ENCODE measurements around the gene DUS1L.

Gene DUS1L

DNA sequence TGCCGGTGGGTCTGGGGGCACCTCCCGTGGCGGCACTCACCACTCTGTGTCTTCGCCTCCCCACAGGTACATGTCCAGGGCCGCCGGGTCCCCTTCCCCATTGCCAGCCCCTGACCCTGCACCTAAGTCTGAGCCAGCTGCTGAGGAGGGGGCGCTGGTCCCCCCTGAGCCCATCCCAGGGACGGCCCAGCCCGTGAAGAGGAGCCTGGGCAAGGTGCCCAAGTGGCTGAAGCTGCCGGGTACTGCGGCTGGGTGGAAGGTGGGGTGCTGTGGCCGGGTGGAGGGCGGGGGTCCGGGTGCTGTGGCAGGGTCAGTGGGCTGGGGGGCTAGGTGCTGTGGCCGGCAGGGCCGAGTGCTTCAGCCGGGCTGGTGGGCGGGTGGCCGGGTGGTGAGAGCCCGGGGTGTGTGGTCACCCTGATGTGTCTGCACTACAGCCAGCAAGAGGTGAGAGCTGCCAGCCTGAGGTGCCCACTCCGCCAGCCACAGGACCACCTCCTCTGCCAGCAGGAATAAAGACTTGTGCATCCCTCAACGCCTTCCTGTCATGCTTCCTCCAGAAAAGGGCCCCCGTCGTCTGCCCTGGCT lies 48.6 kb downstream of the DUS1L start:
- TF ChIP-seq, protein P1, sequence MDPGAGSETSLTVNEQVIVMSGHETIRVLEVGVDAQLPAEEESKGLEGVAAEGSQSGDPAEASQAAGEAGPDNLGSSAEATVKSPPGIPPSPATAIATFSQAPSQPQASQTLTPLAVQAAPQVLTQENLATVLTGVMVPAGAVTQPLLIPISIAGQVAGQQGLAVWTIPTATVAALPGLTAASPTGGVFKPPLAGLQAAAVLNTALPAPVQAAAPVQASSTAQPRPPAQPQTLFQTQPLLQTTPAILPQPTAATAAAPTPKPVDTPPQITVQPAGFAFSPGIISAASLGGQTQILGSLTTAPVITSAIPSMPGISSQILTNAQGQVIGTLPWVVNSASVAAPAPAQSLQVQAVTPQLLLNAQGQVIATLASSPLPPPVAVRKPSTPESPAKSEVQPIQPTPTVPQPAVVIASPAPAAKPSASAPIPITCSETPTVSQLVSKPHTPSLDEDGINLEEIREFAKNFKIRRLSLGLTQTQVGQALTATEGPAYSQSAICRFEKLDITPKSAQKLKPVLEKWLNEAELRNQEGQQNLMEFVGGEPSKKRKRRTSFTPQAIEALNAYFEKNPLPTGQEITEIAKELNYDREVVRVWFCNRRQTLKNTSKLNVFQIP (CRISPR knock-in tag; IDR thresholded peaks at IDR 0.05; ENCODE audit: borderline replicate concordance, low read depth) = no peak
- TF ChIP-seq CSDC2 (CRISPR knock-in tag; IDR thresholded peaks at IDR 0.05) (no peak), ZNF70 (CRISPR knock-in tag; IDR thresholded peaks at IDR 0.05) (no peak), RARB (CRISPR knock-in tag; IDR thresholded peaks at IDR 0.05) (no peak), GLIS3 (CRISPR knock-in tag; IDR thresholded peaks at IDR 0.05) (no peak), TOX (CRISPR knock-in tag; IDR thresholded peaks at IDR 0.05; ENCODE audit: borderline replicate concordance) (no peak), OSR1 (CRISPR knock-in tag; IDR thresholded peaks at IDR 0.05) (no peak), ZNF565 (CRISPR knock-in tag; conservative IDR thresholded peaks at IDR 0.05; ENCODE audit: low read depth) (no peak), TCF4 (CRISPR knock-in tag; IDR thresholded peaks at IDR 0.05; ENCODE audit: borderline replicate concordance) (no peak), ZFP3 (CRISPR knock-in tag; IDR thresholded peaks at IDR 0.05) (no peak), ZNF8 (CRISPR knock-in tag; IDR thresholded peaks at IDR 0.05) (no peak), ESRRG (CRISPR knock-in tag; IDR thresholded peaks at IDR 0.05) (no peak), PPARA (CRISPR knock-in tag; IDR thresholded peaks at IDR 0.05; ENCODE audit: borderline replicate concordance) (no peak), BACH2 (CRISPR knock-in tag; IDR thresholded peaks at IDR 0.05; ENCODE audit: borderline replicate concordance) (no peak)
- TF ChIP-seq, protein P2, sequence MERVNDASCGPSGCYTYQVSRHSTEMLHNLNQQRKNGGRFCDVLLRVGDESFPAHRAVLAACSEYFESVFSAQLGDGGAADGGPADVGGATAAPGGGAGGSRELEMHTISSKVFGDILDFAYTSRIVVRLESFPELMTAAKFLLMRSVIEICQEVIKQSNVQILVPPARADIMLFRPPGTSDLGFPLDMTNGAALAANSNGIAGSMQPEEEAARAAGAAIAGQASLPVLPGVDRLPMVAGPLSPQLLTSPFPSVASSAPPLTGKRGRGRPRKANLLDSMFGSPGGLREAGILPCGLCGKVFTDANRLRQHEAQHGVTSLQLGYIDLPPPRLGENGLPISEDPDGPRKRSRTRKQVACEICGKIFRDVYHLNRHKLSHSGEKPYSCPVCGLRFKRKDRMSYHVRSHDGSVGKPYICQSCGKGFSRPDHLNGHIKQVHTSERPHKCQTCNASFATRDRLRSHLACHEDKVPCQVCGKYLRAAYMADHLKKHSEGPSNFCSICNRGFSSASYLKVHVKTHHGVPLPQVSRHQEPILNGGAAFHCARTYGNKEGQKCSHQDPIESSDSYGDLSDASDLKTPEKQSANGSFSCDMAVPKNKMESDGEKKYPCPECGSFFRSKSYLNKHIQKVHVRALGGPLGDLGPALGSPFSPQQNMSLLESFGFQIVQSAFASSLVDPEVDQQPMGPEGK (CRISPR knock-in tag; IDR thresholded peaks at IDR 0.05; ENCODE audit: borderline replicate concordance) = no peak
- TF ChIP-seq, protein P3, sequence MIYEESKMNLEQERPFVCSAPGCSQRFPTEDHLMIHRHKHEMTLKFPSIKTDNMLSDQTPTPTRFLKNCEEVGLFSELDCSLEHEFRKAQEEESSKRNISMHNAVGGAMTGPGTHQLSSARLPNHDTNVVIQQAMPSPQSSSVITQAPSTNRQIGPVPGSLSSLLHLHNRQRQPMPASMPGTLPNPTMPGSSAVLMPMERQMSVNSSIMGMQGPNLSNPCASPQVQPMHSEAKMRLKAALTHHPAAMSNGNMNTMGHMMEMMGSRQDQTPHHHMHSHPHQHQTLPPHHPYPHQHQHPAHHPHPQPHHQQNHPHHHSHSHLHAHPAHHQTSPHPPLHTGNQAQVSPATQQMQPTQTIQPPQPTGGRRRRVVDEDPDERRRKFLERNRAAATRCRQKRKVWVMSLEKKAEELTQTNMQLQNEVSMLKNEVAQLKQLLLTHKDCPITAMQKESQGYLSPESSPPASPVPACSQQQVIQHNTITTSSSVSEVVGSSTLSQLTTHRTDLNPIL (CRISPR knock-in tag; IDR thresholded peaks at IDR 0.05; ENCODE audit: low read depth) = no peak
- TF ChIP-seq, protein P4, sequence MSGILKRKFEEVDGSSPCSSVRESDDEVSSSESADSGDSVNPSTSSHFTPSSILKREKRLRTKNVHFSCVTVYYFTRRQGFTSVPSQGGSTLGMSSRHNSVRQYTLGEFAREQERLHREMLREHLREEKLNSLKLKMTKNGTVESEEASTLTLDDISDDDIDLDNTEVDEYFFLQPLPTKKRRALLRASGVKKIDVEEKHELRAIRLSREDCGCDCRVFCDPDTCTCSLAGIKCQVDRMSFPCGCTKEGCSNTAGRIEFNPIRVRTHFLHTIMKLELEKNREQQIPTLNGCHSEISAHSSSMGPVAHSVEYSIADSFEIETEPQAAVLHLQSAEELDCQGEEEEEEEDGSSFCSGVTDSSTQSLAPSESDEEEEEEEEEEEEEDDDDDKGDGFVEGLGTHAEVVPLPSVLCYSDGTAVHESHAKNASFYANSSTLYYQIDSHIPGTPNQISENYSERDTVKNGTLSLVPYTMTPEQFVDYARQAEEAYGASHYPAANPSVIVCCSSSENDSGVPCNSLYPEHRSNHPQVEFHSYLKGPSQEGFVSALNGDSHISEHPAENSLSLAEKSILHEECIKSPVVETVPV (CRISPR knock-in tag; IDR thresholded peaks at IDR 0.05) = no peak
- ATAC-seq = no peak

DNA sequence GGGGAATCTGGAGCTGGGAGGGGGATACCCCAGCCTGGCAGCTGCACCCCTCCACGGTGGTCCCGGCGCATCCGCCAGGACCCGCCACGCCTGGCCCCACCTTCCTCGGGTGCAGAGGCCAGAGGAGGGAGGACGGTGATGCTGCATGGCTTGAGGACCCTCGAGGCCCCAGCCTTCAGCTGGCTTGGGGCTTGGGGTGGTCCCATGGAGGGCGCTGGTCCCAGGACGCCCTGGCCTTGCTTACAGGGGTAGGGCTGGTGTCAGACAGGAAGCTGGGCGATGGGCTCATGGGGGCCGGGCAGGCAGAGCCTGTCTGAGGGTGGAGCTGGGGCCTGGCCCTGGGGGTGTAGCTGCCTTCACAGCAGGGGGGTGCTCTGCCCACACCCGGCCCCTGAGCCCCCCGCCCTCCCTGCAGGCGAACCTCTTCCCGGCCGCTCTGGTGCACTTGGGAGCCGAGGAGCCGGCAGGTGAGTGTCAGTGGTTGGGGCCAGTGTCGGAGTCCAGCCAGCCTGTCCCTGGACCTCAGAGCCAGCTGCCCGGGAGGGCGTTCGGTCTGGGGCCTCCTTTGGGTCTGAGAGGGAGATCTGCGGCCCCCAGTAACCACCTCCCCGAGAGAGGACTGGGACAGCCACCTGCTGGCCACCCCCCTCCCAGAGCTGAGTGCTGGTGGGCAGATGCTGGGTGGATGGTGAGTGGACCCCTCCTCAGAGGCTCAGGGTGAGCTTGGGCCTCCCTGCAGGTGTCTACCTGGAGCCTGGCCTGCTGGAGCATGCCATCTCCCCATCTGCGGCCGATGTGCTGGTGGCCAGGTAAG lies 49.3 kb downstream of the DUS1L start:
- TF ChIP-seq ZNF70 (CRISPR knock-in tag; IDR thresholded peaks at IDR 0.05) = no peak
- TF ChIP-seq ZNF8 (CRISPR knock-in tag; IDR thresholded peaks at IDR 0.05) = no peak
- TF ChIP-seq ISL1 (CRISPR knock-in tag; IDR thresholded peaks at IDR 0.05) = no peak
- no peak for TF ChIP-seq OSR1 (CRISPR knock-in tag; IDR thresholded peaks at IDR 0.05)
- no peak for TF ChIP-seq ARNTL (CRISPR knock-in tag; IDR thresholded peaks at IDR 0.05; ENCODE audit: borderline replicate concordance, low read depth)
- TF ChIP-seq ZFP30 (CRISPR knock-in tag; IDR thresholded peaks at IDR 0.05) = no peak
- no peak for TF ChIP-seq BACH2 (CRISPR knock-in tag; IDR thresholded peaks at IDR 0.05; ENCODE audit: borderline replicate concordance)
- TF ChIP-seq TOX (CRISPR knock-in tag; IDR thresholded peaks at IDR 0.05; ENCODE audit: borderline replicate concordance) = no peak
- TF ChIP-seq ZNF565 (CRISPR knock-in tag; conservative IDR thresholded peaks at IDR 0.05; ENCODE audit: low read depth) = no peak
- no peak for ATAC-seq

DNA sequence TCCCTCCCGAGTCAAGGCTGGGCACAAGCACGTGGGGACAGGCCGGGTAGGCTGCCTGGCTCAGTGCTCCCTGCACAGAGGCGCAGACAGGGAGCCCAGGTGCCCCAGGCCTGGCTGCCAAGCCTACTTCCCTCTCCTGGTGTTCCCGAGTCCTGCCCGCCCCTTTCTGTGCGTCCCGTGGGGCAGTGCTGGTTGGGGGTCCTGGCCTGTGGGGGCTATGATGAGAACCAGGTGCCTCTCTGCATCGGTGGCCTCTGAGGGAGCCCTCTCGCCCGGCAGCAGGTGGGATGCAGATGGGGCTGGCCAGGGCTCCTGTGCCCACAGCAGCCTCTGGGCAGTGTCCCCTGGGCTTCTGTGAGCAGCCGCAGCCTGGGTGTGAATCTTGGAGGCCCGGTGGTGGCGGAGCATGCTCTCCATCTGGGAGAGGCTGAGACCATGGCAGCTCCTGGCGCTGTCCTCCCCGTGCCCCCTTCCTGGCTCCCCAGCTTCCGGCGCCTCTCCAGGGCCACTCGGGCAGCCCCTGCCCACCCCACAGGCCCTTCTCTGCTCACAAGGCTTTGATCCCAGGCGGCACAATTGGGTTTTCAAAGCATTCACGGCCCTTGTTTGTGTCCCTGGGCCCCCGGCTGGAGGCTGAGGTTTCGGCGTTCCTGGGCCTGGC lies 50.2 kb downstream of the DUS1L start:
- no peak for TF ChIP-seq ZFP3 (CRISPR knock-in tag; IDR thresholded peaks at IDR 0.05)
- no peak for TF ChIP-seq ZFP30 (CRISPR knock-in tag; IDR thresholded peaks at IDR 0.05)
- no peak for TF ChIP-seq GLIS3 (CRISPR knock-in tag; IDR thresholded peaks at IDR 0.05)
- no peak for TF ChIP-seq PPARA (CRISPR knock-in tag; IDR thresholded peaks at IDR 0.05; ENCODE audit: borderline replicate concordance)
- no peak for TF ChIP-seq TCF4 (CRISPR knock-in tag; IDR thresholded peaks at IDR 0.05; ENCODE audit: borderline replicate concordance)
- TF ChIP-seq ISL1 (CRISPR knock-in tag; IDR thresholded peaks at IDR 0.05) = no peak
- no peak for TF ChIP-seq SNAI2 (CRISPR knock-in tag; IDR thresholded peaks at IDR 0.05)
- TF ChIP-seq OSR1 (CRISPR knock-in tag; IDR thresholded peaks at IDR 0.05) = no peak
- TF ChIP-seq, protein P2 (CRISPR knock-in tag; IDR thresholded peaks at IDR 0.05; ENCODE audit: borderline replicate concordance) = no peak
- TF ChIP-seq ZNF70 (CRISPR knock-in tag; IDR thresholded peaks at IDR 0.05) = no peak
- TF ChIP-seq ZNF8 (CRISPR knock-in tag; IDR thresholded peaks at IDR 0.05) = no peak
- TF ChIP-seq, protein P1 (CRISPR knock-in tag; IDR thresholded peaks at IDR 0.05; ENCODE audit: borderline replicate concordance, low read depth) = no peak
- no peak for TF ChIP-seq ARNTL (CRISPR knock-in tag; IDR thresholded peaks at IDR 0.05; ENCODE audit: borderline replicate concordance, low read depth)

More for the DNA sequence above, 50.2 kb downstream of the DUS1L start:
- no peak for ATAC-seq
